T1000 (cell line): ENCODE measurements around the gene POLA1.

Experiments
- DNase-seq: peaks from one replicate; lab custom pipeline; 2025; ENCODE audit warnings: mixed read lengths; lab: John Stamatoyannopoulos, UW

The POLA1 gene

GRCh38 chrX:24696294-24696693 is 2.6 kb downstream of the POLA1 start:
- no peak for DNase-seq

GRCh38 chrX:24702362-24703184 is 8.9 kb downstream of the POLA1 start:
- DNase-seq: no peak

- no peak for DNase-seq
Observed at GRCh38 chrX:24703185-24703494, 9.4 kb downstream of the POLA1 start.

- no peak for DNase-seq
Observed at GRCh38 chrX:24718771-24719170, 25.1 kb downstream of the POLA1 start.

- DNase-seq: no peak
Observed at GRCh38 chrX:24720036-24720435, 26.3 kb downstream of the POLA1 start.

- DNase-seq: no peak
Observed at GRCh38 chrX:24728530-24728929, 34.8 kb downstream of the POLA1 start.

GRCh38 chrX:24732766-24733500 is 39.2 kb downstream of the POLA1 start:
- DNase-seq: no peak

- no peak for DNase-seq
Observed at GRCh38 chrX:24741330-24741729, 47.6 kb downstream of the POLA1 start.

GRCh38 chrX:24748196-24748595 is 54.5 kb downstream of the POLA1 start:
- DNase-seq: no peak

GRCh38 chrX:24759786-24760185 is 66.1 kb downstream of the POLA1 start:
- DNase-seq: no peak

- no peak for DNase-seq
Observed at GRCh38 chrX:24760363-24761000, 66.8 kb downstream of the POLA1 start.

GRCh38 chrX:24761306-24761705 is 67.6 kb downstream of the POLA1 start:
- no peak for DNase-seq

- no peak for DNase-seq
Observed at GRCh38 chrX:24763989-24764388, 70.3 kb downstream of the POLA1 start.

GRCh38 chrX:24767557-24767956 is 73.8 kb downstream of the POLA1 start:
- DNase-seq: no peak

- no peak for DNase-seq
Observed at GRCh38 chrX:24768556-24768955, 74.8 kb downstream of the POLA1 start.

- no peak for DNase-seq
Observed at GRCh38 chrX:24774650-24775049, 80.9 kb downstream of the POLA1 start.

GRCh38 chrX:24775891-24776290 is 82.2 kb downstream of the POLA1 start:
- no peak for DNase-seq

GRCh38 chrX:24777660-24778059 is 83.9 kb downstream of the POLA1 start:
- no peak for DNase-seq

- DNase-seq: no peak
Observed at GRCh38 chrX:24782011-24782410, 88.3 kb downstream of the POLA1 start.

- DNase-seq: no peak
Observed at GRCh38 chrX:24789047-24789446, 95.3 kb downstream of the POLA1 start.

- no peak for DNase-seq
Observed at GRCh38 chrX:24790166-24790565, 96.4 kb downstream of the POLA1 start.

- no peak for DNase-seq
Observed at GRCh38 chrX:24796204-24796603, 102.5 kb downstream of the POLA1 start.

- no peak for DNase-seq
Observed at GRCh38 chrX:24799078-24799477, 105.4 kb downstream of the POLA1 start.
